Inflammatory macrophage treated with lipopolysaccharide for 1 hour (primary cell): ENCODE results near the gene MITF.
A peak's percentile ranks its signal among the peaks of the same experiment; 100 is the strongest.

ENCODE experiments used
- DNase-seq, 2 donors: peaks; one replicate each; pipeline ENCODE4 v3.0.0-alpha.2; 2020 to 2022

MITF gene

GRCh38 chr3:69983546-69984265 lies 244.4 kb downstream of the MITF start:
- DNase-seq = peak; percentile 59 to 64

- DNase-seq = no peak
Measured at GRCh38 chr3:69985266-69985665, 246.0 kb downstream of the MITF start.

- DNase-seq = no peak
Measured at GRCh38 chr3:69986419-69986818, 247.2 kb downstream of the MITF start.

- DNase-seq = no peak
Measured at GRCh38 chr3:69987833-69988232, 248.6 kb downstream of the MITF start.

GRCh38 chr3:69993757-69994156 lies 254.5 kb downstream of the MITF start:
- DNase-seq = no peak

GRCh38 chr3:69994919-69995318 lies 255.7 kb downstream of the MITF start:
- DNase-seq = peak; percentile 65

GRCh38 chr3:69997631-69998307 lies 258.5 kb downstream of the MITF start:
- no peak for DNase-seq

GRCh38 chr3:69998759-69999139 lies 259.5 kb downstream of the MITF start:
- DNase-seq = no peak

- no peak for DNase-seq
Measured at GRCh38 chr3:69999140-70000027, 260.1 kb downstream of the MITF start, which contains the start of gene SAMMSON. Gene SAMMSON, plus strand, starts transcription at chr3:69999733.

- DNase-seq = no peak
Measured at GRCh38 chr3:70000028-70000410, 260.8 kb downstream of the MITF start.

- no peak for DNase-seq
Measured at GRCh38 chr3:70000563-70001081, 261.4 kb downstream of the MITF start.

GRCh38 chr3:70003119-70003518 lies 263.9 kb downstream of the MITF start:
- no peak for DNase-seq

- peak; percentile 30 to 44 for DNase-seq
Measured at GRCh38 chr3:70006089-70006488, 266.8 kb downstream of the MITF start.

- DNase-seq = peak; percentile 69 to 75
Measured at GRCh38 chr3:70010346-70010745, 271.1 kb downstream of the MITF start.

- no peak for DNase-seq
Measured at GRCh38 chr3:70011582-70011981, 272.3 kb downstream of the MITF start.
